Tibial artery (tissue), 4 donors: Measurements from ENCODE around the gene RBM19.

ENCODE experiments used
- DNase-seq, 2 donors: peaks; one replicate each; pipeline ENCODE4 v3.0.0-alpha.2; 2019
- H3K27ac ChIP-seq, 2 donors: fragments of 200-600 bp; sonication (generic) in 1 of 2; 1 replicate in 1 of 2; 2 replicates in 1 of 2; pipeline ENCODE4 v1.5.1; 2018 to 2019; ENCODE audit warnings: mild to moderate bottlenecking in 1 of 2
- H3K27me3 ChIP-seq, 2 donors: fragments of 200-600 bp; sonication (generic) in 1 of 2; one replicate each; pipeline versions ENCODE4 v1.5.1 to v1.6.0; 2016 to 2019
- H3K36me3 ChIP-seq, 3 donors: fragments of 200-600 bp; sonication (generic) in 2 of 3; one replicate each; pipeline ENCODE4 v1.5.1; 2016 to 2019; ENCODE audit warnings: mild to moderate bottlenecking in 2 of 3
- H3K4me1 ChIP-seq, 4 donors: fragments of 200-600 bp; sonication (generic) in 2 of 4; 1 replicate in 3 of 4; 2 replicates in 1 of 4; pipeline ENCODE4 v1.5.1; 2016 to 2019
- H3K4me3 ChIP-seq, 2 donors: fragments of 200-600 bp; sonication (generic) in 1 of 2; 1 replicate in 1 of 2; 2 replicates in 1 of 2; pipeline ENCODE4 v1.5.1; 2018 to 2019; ENCODE audit warnings: mild to moderate bottlenecking in 2 of 2
- H3K9me3 ChIP-seq, 3 donors: fragments of 200-600 bp; sonication (generic) in 1 of 3; one replicate each; pipeline ENCODE4 v1.5.1; 2016 to 2019
- intact Hi-C: fragments of 100-400 bp; cut with DNase I; formaldehyde crosslinking; loops from one replicate; pipeline ENCODE4 v1.15.0; 2023; ENCODE audit warnings: low total_unique reads
- TF ChIP-seq, protein P1 (sequence below), 2 experiments: fragments of 200-600 bp in 1 of 2; fragments of 450-650 bp in 1 of 2; IDR thresholded peaks; one replicate each; pipeline ENCODE4 v1.5.1; 2017 to 2019; ENCODE audit warnings: antibody characterized with exemption in 2 of 2, mild to moderate bottlenecking in 1 of 2, moderate library complexity in 1 of 2

Gene RBM19

DNA sequence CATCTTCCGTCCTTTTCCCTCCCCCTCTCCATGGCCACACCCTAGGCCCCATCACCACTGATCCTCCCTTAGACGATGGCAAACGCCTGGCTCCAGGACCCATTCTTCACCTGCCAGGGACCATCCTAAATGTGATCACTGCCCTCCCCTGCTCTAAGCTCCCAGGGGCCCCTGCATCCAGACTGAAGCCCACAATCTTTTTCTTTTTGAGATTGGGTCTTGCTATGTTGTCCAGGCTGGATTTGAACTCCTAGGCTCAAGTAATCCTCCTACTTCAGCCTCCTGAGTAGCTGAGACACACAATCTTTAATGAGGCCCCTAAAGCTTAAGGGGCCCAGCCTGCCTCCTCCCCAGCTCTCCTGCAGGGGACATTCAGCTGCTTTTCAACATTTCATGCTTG, 15.3 kb downstream of the RBM19 start:
- TF ChIP-seq, protein P1, sequence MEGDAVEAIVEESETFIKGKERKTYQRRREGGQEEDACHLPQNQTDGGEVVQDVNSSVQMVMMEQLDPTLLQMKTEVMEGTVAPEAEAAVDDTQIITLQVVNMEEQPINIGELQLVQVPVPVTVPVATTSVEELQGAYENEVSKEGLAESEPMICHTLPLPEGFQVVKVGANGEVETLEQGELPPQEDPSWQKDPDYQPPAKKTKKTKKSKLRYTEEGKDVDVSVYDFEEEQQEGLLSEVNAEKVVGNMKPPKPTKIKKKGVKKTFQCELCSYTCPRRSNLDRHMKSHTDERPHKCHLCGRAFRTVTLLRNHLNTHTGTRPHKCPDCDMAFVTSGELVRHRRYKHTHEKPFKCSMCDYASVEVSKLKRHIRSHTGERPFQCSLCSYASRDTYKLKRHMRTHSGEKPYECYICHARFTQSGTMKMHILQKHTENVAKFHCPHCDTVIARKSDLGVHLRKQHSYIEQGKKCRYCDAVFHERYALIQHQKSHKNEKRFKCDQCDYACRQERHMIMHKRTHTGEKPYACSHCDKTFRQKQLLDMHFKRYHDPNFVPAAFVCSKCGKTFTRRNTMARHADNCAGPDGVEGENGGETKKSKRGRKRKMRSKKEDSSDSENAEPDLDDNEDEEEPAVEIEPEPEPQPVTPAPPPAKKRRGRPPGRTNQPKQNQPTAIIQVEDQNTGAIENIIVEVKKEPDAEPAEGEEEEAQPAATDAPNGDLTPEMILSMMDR (IDR thresholded peaks at IDR 0.05), result no peak
- intact Hi-C loops, result no loop called here

DNA sequence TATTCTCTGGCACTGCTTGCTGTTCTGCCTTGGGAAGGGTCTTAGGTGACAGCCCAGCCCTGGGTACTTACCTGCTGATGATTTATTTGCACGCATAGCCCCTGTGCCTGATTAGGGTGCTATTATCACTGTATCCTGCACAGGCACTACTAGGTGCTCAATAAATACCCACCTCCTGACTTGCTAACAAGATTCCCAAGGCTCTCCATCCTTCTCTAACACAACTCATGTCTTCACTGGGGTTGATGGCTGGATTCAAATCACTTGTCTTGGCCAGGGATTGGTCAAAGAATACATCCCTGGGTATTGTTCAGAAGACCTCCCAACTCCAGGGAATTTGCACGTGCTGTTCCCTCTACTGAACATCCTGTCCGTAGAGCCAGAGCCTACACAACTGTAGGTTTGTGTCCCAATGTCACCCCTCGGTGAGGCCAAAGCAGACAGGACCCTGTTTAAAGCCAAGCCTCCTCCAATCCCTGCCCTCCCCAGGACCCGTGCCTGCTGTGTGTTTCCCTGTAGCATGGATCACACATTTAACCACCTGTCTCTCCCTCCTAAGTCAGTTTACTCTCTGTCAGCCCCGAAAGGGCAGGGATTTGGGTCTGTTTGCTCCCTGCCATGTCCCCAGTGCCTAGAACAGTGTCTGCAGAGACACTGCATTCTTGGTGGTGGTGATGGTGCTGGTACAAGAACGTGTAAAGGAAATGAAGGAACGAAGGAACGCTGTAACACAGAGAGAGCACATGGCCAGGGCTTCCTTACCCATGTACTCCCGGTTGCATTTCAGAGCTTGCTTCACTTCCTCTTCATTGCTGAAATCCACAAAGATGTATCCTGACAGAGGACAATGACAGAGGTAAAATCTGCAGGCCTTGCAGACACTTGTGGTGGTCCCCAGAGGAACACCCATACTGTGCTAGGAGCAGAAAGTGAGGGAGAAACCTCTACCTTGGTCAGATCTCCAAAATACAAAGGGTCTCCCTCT, 16.5 kb downstream of the RBM19 start:
- DNase-seq, result no peak
- H3K4me1 ChIP-seq, result no peaks in the 10 kb centered on the region
- intact Hi-C loops, result no loop called here
- no peak overlapping the region for H3K4me3 ChIP-seq
- H3K27me3 ChIP-seq, result no peaks in the 10 kb centered on the region
- H3K27ac ChIP-seq, result no peak overlapping the region
- TF ChIP-seq, protein P1 (IDR thresholded peaks at IDR 0.05), result no peak
- peaks cover 84 to 100% (median 96%) of the 10 kb centered on the region in 3 donors for H3K36me3 ChIP-seq
- H3K9me3 ChIP-seq, result no peaks in the 10 kb centered on the region

More for the DNA sequence above, 15.3 kb downstream of the RBM19 start:
- Histone ChIP-seq H3K4me3 (no peak overlapping the region), H3K9me3 (no peaks in the 10 kb centered on the region), H3K36me3 (peaks cover 84 to 100% (median 96%) of the 10 kb centered on the region in 3 donors), H3K4me1 (no peaks in the 10 kb centered on the region), H3K27ac (no peak overlapping the region), H3K27me3 (no peaks in the 10 kb centered on the region)
- no peak for DNase-seq

DNA sequence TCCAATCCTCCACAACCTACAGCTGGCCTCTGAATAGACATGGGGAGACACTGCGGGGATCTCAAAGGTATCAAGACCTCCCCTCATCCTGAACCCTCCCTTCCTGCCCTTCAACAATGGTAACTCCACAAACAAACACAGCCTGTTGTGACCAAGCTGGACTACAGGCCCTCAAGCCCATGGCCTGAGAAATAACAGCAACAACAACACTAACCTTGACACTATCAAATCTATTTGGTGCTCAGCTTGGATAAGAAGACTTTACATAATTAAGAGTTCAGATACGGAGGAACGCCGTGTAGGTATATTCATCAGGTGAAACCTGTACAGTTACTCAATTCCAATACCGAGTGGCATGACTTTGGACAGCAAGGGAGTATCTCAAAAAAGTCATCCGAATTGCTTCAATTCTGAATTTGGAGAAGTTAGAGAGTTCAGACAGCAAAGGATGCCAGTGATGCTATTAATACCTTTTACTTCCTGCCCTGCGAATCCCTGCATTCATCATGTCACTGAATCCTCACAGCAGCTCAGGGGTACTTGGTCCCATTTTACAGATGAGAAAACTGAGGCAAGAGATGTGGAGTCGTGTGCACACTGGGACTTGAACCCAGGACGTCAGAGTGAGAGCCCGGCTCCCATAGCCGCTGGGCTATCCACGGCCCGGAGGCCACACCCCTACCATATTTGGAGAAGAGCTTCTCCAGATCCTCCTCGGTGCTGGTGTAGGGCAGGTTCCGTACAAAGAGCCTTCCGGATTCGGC, 17.8 kb downstream of the RBM19 start:
- intact Hi-C loops, result no loop called here
- Histone ChIP-seq H3K36me3 (peaks cover 82 to 100% (median 98%) of the 10 kb centered on the region in 3 donors), H3K4me3 (no peak overlapping the region), H3K27me3 (no peaks in the 10 kb centered on the region), H3K27ac (no peak overlapping the region), H3K9me3 (no peaks in the 10 kb centered on the region), H3K4me1 (no peaks in the 10 kb centered on the region)
- TF ChIP-seq, protein P1 (IDR thresholded peaks at IDR 0.05), result no peak
- DNase-seq, result no peak

DNA sequence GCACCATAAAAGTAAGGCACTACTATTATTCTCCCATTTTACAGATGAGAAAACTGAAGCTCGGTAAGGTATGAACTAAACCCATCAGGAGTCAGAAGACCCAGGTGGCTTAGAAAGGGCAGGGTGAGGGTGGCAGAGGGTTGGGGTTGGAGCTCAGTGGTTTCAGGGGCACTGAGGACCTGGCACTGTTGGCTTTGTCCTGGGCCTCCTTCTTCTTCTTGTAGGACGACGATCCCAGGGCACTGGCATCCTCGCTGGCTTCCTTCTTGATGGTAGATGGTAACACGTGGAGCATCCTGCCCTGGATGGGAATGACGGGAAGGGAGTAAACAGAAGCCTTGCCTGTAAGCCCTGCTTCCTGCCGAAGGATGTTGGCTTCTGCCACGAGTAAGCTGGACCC, 19.9 kb downstream of the RBM19 start:
- Histone ChIP-seq H3K4me3 (no peak overlapping the region), H3K9me3 (no peaks in the 10 kb centered on the region), H3K27ac (no peak overlapping the region), H3K4me1 (no peaks in the 10 kb centered on the region), H3K36me3 (peaks cover 89 to 100% (median 97%) of the 10 kb centered on the region in 3 donors), H3K27me3 (no peaks in the 10 kb centered on the region)
- TF ChIP-seq, protein P1 (IDR thresholded peaks at IDR 0.05), result no peak
- intact Hi-C loops, result no loop called here
- DNase-seq, result no peak

DNA sequence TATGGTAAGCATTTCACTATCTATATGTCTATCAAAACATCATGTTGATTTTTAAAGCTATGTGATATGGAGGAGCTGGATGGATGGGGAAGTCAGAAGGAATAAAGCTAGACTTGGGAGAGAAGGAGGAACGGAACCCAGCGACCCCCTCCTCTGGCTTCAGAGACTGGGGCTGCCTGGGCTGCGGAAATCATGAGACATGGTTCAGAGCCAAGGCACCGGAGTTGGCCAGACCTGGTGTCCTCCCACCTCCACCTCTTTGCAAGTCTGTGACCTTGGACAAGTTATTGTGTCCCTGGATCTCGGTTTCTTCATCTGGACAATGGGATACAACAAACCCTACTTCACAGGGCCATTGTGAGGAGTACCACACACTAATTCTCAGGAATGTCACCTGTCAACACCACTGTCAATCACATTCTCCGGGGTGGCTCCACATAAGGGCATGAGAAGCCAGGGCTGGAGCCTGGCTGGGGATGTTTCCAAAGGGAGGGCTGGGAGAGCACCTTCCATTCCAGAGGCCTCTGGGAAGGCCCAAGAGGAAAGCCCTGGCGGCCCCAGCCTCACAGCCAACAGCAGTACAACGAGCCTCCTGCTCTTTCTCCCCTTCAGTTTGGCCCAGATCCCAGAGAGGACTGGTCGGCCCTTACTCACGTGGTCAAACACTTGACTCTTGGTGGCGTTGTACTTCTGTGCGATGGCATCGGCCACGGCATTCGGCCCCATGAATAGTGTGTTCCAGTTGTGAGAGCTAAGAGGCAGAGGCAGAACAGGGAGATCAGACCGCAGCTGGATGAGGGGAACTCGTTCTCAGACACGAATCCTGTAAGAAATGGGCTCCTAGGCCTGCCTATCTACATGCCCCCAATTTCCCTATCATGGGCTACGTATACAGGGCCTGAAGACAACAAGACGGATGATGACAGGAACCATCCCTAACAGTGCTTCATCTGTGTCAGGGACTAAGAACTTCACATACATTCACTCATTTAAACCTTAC, 20.7 kb downstream of the RBM19 start:
- H3K4me3 ChIP-seq, result no peak overlapping the region
- H3K9me3 ChIP-seq, result no peaks in the 10 kb centered on the region
- TF ChIP-seq, protein P1 (IDR thresholded peaks at IDR 0.05), result no peak
- intact Hi-C loops, result no loop called here
- no peaks in the 10 kb centered on the region for H3K27me3 ChIP-seq
- H3K4me1 ChIP-seq, result no peaks in the 10 kb centered on the region
- DNase-seq, result no peak
- H3K36me3 ChIP-seq, result peaks cover 94 to 100% (median 97%) of the 10 kb centered on the region in 3 donors
- H3K27ac ChIP-seq, result no peak overlapping the region
